ENCODE measurements around the gene CYP24A1. TPM values are rescaled to one million over a fixed set of nuclear protein-coding genes. Genes with fewer than 3 reads are reported as not detected.

Gene CYP24A1
- total RNA-seq, 1 donor from 2014 or later: 1.2 TPM

GRCh38 chr20:54174457-54175175 lies 830 bp upstream of the CYP24A1 start:
- DNase-seq (ENCODE audit: low spot score): no peak

GRCh38 chr20:54172856-54173652 lies 732 bp downstream of the CYP24A1 start:
- no peak for DNase-seq (ENCODE audit: low spot score)

GRCh38 chr20:54172532-54172855 lies 1.3 kb downstream of the CYP24A1 start:
- DNase-seq (ENCODE audit: low spot score): no peak

GRCh38 chr20:54170963-54171362 lies 2.8 kb downstream of the CYP24A1 start:
- no peak for DNase-seq (ENCODE audit: low spot score)

GRCh38 chr20:54170026-54170471 lies 3.7 kb downstream of the CYP24A1 start:
- no peak for DNase-seq (ENCODE audit: low spot score)

GRCh38 chr20:54168961-54169862 lies 4.6 kb downstream of the CYP24A1 start:
- no peak for DNase-seq (ENCODE audit: low spot score)

GRCh38 chr20:54167909-54168872 lies 5.6 kb downstream of the CYP24A1 start:
- no peak for DNase-seq (ENCODE audit: low spot score)

- no peak for DNase-seq (ENCODE audit: low spot score)
These were observed 6.7 kb downstream of the CYP24A1 start for GRCh38 chr20:54166987-54167662.

GRCh38 chr20:54165803-54166202 lies 8.0 kb downstream of the CYP24A1 start:
- DNase-seq (ENCODE audit: low spot score): no peak

- DNase-seq (ENCODE audit: low spot score): no peak
These were observed 8.8 kb downstream of the CYP24A1 start for GRCh38 chr20:54165014-54165413.

GRCh38 chr20:54163402-54163801 lies 10.4 kb downstream of the CYP24A1 start:
- no peak for DNase-seq (ENCODE audit: low spot score)

GRCh38 chr20:54162378-54163009 lies 11.3 kb downstream of the CYP24A1 start:
- no peak for DNase-seq (ENCODE audit: low spot score)

- no peak for DNase-seq (ENCODE audit: low spot score)
These were observed 12.0 kb downstream of the CYP24A1 start for GRCh38 chr20:54161821-54162149.

- no peak for DNase-seq (ENCODE audit: low spot score)
These were observed 12.6 kb downstream of the CYP24A1 start for GRCh38 chr20:54161008-54161820.

GRCh38 chr20:54160065-54161007 lies 13.4 kb downstream of the CYP24A1 start:
- no peak for DNase-seq (ENCODE audit: low spot score)

- DNase-seq (ENCODE audit: low spot score): no peak
These were observed 14.8 kb downstream of the CYP24A1 start for GRCh38 chr20:54158856-54159418.

GRCh38 chr20:54158226-54158625 lies 15.6 kb downstream of the CYP24A1 start:
- no peak for DNase-seq (ENCODE audit: low spot score)

All from umbilical cord (tissue), 2 donors.